GM21576 (cell line): ENCODE measurements around the gene RBM26.

ENCODE experiments used
- ATAC-seq: cut with Tn5 transposase; IDR thresholded peaks from one replicate; pipeline ENCODE4 v1.9.1; 2021; ENCODE audit warnings: mild to moderate bottlenecking, moderate library complexity; ENCODE audit not compliant: unreplicated experiment

Gene RBM26, protein sequence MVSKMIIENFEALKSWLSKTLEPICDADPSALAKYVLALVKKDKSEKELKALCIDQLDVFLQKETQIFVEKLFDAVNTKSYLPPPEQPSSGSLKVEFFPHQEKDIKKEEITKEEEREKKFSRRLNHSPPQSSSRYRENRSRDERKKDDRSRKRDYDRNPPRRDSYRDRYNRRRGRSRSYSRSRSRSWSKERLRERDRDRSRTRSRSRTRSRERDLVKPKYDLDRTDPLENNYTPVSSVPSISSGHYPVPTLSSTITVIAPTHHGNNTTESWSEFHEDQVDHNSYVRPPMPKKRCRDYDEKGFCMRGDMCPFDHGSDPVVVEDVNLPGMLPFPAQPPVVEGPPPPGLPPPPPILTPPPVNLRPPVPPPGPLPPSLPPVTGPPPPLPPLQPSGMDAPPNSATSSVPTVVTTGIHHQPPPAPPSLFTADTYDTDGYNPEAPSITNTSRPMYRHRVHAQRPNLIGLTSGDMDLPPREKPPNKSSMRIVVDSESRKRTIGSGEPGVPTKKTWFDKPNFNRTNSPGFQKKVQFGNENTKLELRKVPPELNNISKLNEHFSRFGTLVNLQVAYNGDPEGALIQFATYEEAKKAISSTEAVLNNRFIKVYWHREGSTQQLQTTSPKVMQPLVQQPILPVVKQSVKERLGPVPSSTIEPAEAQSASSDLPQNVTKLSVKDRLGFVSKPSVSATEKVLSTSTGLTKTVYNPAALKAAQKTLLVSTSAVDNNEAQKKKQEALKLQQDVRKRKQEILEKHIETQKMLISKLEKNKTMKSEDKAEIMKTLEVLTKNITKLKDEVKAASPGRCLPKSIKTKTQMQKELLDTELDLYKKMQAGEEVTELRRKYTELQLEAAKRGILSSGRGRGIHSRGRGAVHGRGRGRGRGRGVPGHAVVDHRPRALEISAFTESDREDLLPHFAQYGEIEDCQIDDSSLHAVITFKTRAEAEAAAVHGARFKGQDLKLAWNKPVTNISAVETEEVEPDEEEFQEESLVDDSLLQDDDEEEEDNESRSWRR

DNA sequence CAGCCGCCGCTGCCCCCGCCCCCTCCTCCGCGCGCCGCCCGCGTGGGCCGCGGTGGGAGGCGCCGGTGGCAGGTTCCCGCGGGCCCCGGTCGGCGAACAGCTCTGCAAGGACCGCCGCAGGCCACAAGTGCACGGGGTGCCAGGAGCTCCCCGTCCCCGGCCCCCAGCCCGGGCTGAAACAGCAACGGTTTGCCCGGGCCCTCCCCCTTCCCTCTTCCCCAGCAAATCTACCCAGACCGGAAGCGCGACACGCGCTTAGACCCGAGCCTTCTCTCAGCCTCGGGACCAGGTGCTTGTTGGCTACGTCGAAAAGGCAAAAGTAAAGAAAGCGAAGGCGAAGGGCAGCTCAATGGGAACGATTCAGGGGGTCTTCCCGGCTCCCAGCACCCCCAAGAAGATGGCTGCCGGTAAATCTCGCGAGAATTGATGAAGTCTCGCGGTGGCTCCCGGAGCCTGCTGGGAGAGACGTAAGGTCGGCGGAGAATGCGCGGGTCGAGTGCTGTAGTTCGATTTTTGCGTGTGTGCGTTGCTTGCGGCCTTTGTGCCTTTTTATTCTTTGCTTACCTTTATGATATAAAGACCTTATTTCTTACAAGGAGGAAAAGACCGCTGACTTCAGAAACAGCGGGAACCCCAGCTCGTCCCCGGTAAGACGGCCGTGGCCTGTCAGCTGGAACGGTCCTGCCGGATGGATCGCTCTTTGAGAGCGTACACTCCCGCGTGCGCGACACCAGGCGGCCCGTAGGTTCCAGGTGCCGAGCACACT lies at the start of gene RBM26:
RBM26 (minus strand) TSS at position 425 of the 766 bp plus-strand sequence. CDS start 481 bp downstream, outside the sequence.
- ATAC-seq: peak; percentile 78

DNA sequence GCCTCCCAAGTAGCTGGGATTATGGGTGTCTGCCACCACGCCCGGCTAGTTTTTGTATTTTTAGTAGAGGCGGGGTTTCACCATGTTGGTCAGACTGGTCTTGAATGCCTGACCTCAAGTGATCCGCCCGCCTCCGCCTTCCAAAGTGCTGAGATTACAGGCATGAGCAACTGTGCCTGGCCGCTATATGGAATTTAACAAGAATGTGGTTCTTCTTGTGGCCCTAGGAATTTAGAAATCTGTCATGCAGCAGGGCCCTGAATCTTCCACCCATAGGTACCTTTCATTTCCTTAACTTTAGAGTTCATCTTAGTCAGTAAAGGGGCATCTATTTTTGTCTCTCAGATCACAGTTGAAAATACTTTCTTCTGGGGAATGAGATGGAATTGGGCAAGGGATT lies 49.3 kb upstream of the RBM26 start:
- ATAC-seq: no peak

DNA sequence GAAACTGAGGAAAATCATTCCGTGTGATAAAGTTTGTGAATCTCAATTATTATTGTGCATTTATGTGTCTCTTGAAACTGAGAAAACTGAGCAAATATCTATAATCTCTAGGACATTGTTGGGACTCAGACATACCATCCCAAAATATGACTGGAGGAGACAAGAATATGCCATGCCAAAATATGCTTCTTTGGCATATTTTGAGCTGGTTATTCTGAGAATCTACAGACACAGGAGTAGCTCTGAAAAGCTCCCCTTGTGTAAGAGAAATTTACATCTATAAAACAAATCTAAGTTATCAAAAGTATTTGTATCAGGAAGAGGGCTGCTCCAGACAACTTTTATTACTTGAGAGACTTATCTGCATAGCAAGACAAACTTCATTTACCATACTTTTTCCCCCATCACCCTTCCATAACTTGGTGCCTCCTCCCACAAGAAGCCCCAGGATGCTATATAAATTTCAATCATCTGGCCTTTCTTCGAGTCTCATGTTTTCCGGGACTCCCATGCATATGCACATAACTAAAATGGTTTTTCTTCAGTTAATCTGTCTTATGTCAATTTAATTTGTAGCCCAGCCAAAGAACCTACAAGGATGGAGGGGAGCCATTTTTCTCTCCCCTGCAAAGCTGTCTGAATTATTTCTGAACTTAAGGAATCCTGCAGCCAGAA lies 46.3 kb upstream of the RBM26 start:
- ATAC-seq: no peak

DNA sequence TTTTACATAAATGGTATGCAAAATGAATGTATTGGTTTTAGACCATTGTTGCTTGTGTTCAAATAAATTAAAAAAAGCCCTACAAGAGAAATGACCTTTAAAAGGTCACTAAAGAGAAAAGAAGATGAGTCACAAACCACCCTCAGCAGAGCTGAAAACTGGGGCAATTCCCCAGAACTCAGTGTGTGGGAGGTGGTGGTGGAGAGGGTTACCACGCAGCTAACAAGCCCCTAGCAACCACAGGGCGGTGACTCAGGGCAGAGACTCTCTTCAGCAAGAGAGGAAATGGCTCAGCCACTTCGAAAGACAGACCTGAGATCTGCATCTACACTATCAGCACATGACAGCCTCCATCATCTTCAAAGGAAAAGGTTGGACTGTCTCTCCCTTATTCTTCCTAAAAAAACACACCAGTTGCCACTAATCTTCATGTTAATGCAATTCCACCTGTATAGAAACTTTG lies 45.5 kb upstream of the RBM26 start:
- peak; percentile 100 for ATAC-seq

DNA sequence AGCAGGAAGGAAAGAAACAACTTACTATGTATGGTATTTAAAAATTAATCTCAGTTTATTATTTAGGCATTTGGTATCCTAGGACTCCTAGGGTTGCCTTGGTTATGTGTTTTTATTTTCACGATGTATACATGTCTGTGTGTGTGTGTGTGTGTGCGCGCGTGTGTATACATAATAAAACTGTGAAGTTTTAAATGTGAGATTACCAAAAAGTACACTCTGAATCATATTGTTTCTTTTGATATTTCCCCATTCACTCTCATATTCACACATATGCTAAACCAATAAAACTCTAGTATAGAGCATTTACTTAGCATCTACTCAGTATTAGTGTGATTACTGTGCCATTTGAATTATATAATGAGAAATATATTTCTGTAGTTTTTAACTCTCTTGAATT lies 44.1 kb upstream of the RBM26 start:
- ATAC-seq: no peak

DNA sequence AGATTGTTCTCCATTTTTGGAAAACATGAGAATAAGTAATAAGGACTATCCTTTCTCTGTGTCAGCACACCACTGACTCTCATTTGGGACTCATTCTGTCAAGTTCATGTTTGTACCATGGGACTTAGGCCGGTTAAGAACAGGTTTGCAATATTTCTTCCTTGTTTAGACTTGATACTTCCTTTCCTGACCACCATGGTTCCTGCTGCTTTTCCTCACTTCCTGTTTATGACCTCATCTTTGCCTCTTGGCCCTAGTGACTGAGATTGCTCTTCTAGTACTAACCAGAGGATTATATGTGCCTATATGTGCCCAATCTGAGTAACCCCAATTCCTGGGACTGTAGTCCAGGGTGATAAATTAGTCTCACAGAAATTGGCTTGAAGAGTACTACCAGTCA lies 42.4 kb upstream of the RBM26 start:
- ATAC-seq: no peak

DNA sequence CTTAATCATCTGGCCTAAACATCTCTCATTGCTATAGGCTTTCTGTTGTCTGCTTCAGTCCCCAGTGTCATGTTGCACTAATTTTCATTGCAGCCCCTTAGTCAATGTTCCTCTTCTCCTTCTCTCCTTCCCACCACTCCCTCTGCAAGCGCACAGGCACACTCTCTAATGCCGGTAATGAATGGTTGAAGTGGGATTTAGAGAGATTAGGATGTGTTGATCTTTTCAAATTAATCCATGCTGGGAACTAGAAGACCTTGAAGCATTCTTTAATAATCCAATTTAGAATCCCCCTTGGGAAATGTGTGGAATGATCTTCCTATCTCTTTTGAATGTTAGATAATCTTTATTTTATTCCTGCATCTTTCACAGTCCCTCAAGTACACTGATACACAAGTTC lies 41.7 kb upstream of the RBM26 start:
- ATAC-seq: no peak

DNA sequence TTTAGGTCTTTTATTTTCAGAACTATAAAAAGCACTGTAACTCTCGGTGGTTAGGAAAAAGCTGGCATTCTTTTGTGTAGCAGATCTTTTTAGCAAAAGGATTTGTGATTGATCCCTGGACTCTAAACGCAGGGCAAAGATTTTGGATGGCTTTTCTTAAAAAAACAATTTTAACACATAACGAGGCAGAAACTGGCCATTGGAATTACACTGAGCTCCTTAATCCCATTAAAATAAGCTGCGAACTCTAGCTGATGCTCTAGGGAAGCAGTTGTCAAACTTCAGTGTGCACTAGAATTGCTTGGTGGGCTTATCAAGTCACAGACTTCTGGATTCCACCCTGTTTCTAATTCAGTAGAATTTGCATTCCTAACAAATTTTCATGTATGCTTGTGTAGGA lies 41.1 kb upstream of the RBM26 start:
- ATAC-seq: no peak

DNA sequence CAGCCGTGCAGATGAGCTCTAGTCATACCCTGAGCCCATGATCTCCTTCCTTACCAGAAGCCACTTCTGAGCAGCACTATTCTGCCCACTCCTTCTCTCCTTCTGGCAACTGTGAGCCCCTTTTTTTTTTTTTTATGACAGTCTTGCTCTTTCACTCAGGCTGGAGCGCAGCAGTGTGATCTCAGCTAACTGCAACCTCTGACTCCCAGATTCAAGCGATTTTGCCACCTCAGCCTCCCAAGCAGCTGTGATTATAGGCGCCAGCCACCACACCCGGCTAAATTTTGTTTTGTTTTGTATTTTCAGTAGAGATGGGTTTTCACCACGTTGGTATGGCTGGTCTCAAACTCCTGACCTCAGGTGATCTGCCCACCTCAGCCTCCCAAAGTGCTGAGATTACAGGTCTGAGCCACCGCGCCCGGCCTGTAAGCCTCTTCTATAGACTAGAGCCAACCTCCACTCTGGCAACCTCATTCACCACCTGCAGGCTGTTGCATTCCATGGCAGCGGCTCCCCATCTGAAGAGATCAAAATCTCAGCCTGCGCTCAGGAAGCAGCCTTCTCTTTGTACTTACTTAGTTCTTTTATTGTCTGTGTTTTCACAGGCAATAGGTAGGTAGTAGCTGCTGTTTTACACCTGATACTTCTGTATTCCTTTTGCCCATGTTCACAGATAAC lies 40.1 kb upstream of the RBM26 start:
- no peak for ATAC-seq

DNA sequence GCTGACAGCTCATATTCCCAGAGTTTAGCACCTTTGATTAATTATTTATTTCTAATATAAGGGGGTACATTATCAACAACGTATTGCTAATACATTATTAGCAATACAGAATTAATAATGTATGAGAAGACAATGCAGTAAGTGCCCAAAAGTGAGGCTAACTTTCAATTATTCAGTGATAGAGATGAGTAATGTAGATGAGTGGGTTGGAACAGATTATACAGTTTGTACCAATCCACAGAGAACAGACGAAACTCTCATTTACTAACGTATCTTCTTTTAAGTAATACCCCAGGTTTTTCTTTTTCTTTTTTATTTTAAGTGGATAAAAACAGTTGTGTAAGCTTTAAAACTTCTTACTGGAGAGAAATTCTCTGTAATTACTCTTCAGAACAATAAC lies 36.7 kb upstream of the RBM26 start:
- no peak for ATAC-seq

DNA sequence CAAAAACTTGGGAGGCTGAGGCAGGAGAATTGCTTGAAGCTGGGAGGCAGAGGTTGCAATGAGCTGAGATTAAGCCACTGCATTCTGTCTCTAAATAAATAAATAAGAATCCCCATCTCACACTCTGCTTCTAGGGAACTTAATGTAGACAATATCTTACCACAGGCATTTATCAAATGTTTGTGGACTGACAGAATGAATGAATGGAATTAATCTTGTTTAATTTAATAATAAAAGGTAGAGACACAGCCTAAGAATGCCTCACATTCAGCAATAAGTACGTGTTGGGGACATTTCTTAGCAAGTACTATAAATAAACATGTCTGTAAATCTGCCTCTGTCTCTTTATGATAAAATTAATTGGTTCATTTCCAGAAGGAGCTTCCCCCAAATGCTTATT lies 36.2 kb upstream of the RBM26 start:
- no peak for ATAC-seq

DNA sequence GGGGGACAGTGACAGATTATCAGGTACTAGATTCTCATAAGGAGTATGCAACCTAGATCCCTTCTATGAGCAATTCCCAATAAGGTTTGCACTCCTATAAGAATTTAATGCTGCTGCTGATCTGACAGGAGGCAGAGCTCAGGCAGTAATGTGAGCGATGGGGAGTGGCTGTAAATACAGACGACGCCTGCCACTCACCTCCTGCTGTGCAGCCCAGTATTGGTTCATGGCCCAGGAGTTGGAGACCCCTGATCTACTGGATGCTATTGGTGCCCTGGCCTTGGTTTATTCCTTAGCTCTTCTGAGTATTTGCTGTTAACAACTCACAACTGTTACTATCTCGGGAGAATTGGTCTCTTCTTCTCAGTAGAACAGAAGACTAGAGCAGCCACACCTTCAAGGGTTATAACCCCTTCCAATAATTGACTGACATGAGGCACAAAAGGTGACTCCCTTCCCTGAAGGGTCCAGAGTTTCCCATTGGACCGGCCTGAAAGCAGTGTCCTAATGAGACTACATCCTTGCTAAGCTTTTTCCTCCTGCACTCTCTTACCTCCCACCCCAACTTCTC lies 35.0 kb upstream of the RBM26 start:
- no peak for ATAC-seq

DNA sequence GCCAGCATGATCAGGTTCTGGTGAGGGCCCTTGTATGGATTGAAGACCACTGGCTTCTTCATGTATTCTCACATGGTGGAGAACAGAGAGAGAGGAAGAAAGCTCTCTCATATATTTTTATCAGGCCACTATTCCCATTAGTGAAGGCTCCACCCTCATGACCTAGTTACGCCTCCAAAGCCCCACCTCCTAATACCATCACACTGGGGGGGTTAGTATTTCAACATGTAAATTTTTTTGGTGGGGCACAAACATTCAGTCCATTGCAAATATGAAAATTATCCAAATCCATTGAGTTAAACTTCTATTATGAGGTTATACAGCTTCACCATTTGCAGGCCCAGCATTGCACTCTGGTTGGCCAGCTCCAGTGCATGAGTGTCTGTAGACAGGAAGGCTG lies 33.2 kb upstream of the RBM26 start:
- no peak for ATAC-seq

DNA sequence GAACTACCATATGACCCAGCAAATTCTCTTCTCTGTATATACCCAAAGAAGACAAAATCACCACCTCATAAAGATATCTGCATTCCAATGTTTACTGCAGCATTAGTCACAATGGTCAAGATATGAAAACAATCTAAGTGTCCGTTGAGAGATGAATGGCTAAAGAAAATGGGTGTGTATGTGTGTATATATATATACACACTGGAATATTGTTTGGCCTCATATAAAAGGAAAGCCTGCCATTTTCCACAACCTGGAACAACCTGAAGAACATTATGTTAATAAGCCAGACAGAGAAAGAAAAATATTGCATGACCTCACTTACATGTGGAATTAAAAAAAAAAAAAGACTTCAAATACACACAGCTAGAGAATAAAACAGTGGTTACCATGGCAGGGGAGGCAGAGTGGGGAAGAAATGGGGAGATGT lies 29.5 kb upstream of the RBM26 start:
- no peak for ATAC-seq

DNA sequence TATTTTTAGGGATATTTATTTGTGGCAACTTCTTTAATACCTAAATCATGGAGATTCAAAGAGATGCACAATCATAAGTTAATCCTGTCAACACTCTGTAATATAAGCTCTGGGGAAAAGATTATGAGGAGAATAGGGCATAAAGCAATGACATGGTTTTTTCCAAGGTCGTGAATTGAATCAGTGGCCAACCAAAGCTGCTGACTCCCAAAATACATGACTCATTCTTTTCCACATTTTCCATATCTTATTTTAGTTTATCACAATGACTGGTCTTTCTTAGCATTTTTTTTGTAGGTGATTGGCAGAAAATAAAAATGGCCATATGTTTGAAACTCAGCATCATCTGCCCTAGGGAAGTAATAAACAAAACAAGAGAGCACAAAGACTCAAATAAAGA lies 28.5 kb upstream of the RBM26 start:
- no peak for ATAC-seq

DNA sequence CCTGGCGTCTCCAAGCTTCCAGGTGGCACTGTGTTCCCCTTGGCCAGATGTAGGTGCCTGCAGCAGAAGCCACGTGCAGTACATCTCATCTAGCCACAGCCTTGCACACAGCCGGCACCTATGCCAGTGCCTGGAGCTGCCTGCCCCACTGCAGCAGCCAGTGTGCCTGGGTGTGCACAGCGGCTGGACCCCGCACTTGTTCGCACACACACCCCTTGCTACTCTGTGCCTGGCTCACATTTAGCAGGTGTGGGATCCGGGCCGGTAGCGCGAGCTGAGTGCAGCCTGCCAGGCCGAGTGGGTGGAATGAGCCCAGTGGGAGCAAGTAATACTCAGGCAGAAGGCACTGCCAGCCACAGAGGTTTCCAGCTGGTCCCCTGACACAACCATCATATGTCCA lies 26.9 kb upstream of the RBM26 start:
- no peak for ATAC-seq

DNA sequence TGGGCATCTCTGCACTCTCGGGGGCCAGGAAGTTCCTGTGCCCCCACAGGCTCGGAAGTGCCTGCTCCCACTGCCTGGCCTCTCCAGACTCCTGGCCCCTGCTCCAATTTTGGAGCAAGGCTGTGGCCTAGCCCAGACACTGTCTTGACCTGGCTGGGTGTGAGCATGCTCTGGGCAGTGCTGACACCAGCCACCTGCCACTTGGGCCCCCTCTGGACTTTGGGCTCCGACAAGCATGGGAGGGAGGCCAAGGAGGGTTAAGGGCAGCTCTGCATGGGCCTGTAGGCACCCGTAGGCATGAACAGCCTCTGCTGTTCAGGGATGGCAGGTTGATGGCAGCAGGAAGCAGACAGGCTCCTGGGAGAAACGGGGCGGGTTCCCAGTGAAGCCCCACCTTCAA lies 26.0 kb upstream of the RBM26 start:
- no peak for ATAC-seq

DNA sequence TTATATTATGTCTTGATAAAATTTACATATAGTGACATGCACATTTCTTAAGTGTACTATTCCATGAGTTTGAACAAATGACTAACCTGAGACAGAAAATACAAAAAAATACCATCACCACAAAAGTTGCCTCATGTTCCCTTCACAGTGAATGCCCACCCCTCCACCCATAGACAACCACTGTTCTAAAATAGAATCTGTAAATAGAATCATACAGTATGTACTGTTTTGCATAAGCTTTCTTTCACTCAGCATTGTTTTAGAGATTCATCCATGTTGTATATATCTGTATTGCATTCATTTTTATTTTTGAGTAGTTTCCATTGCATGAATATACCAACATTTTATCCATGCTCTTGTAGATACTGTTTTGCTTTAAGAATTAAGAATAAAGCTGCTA lies 23.3 kb upstream of the RBM26 start:
- no peak for ATAC-seq

DNA sequence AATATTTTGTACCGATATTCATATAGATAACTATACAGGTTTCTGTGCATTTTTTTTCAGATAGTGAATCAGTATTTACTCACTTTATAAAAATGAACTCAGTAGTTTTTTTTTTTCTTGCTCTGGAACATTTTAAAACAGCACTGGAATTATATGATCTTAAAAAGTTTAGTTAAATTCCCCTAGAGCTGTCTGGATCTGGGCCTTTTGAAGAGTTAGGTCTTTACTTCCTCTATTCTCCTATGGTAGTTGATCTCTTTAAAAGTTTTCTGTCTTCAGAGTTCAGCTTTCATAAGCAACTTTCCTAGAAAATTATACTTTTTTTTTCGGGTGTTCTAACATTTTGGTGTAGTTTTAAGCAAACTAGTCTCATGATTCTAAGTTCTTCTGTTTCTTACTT lies 21.8 kb upstream of the RBM26 start:
- ATAC-seq: no peak

DNA sequence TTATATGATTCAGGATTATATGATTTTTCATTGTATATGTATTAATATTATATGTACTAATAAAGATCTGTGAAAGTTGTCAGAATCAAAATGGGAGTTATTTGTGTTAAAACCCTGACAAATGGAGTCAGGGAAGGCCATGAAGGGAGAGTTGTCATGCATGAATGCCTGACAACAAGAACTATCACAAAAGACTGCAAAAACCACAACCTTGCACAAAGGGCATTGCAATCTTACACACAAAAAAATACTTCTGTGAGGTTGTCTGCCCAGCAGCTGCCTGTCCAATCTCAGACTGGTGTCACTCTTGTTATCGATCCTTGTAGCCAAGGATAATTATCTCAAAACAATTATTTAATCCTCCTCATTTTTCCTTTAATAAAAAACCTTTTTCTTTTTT lies 21.2 kb upstream of the RBM26 start:
- ATAC-seq: no peak
